CD4-positive, alpha-beta T cell (primary cell): ENCODE measurements around the gene ZG16B. TPM values are rescaled to one million over a fixed set of nuclear protein-coding genes. Genes with fewer than 3 reads are reported as not detected.

Experiments
- ATAC-seq: fragments of 200-7000 bp; cut with Tn5 transposase; one replicate; pipeline ENCODE4 v1.10.0; 2022; ENCODE audit warnings: mild to moderate bottlenecking; ENCODE audit not compliant: poor library complexity
- CTCF ChIA-PET: fragments of 350-600 bp; sonication (Branson Sonifier 250); formaldehyde crosslinking; loops from one replicate; lab custom pipeline; 2021; ENCODE audit warnings: antibody characterized with exemption, inconsistent platforms; lab: Charles Lee
- POLR2A ChIA-PET: fragments of 350-600 bp; sonication (Branson Sonifier 250); formaldehyde crosslinking; loops from one replicate; lab custom pipeline; 2021; ENCODE audit warnings: antibody characterized with exemption, inconsistent platforms; lab: Charles Lee
- DNase-seq, 14 experiments: peaks; one replicate each; pipeline ENCODE4 v3.0.0-alpha.2; 2013 to 2020; ENCODE audit warnings: mixed read lengths in 2 of 14
- H3K27ac ChIP-seq, 2 donors: one replicate each; pipeline versions ENCODE4 v1.5.1 to v1.7.0; 2013; ENCODE audit warnings: low read length in 2 of 2, low read depth in 1 of 2, mild to moderate bottlenecking in 1 of 2
- H3K27me3 ChIP-seq, 2 experiments: 1 replicate in 1 of 2; 2 replicates in 1 of 2; pipeline versions ENCODE4 v1.6.1 to v1.7.0; 2013; ENCODE audit warnings: low read length in 2 of 2, control low read depth in 1 of 2, mild to moderate bottlenecking in 1 of 2, moderate library complexity in 1 of 2; ENCODE audit not compliant: insufficient read depth in 2 of 2, control insufficient read depth in 1 of 2
- H3K36me3 ChIP-seq: one replicate; pipeline ENCODE4 v1.6.1; 2013; ENCODE audit warnings: low read length, control low read depth; ENCODE audit not compliant: insufficient read depth
- H3K4me1 ChIP-seq: one replicate; pipeline ENCODE4 v1.6.1; 2013; ENCODE audit warnings: low read length, control low read depth; ENCODE audit not compliant: insufficient read depth
- H3K4me3 ChIP-seq: one replicate; pipeline ENCODE4 v1.5.1; 2013; ENCODE audit warnings: mild to moderate bottlenecking, low read length, moderate library complexity
- H3K9me3 ChIP-seq, 2 experiments: 1 replicate in 1 of 2; 2 replicates in 1 of 2; pipeline versions ENCODE4 v1.6.1 to v1.7.0; 2013; ENCODE audit warnings: low read length in 2 of 2, mild to moderate bottlenecking in 2 of 2, control low read depth in 1 of 2, moderate library complexity in 1 of 2; ENCODE audit not compliant: control insufficient read depth in 1 of 2, insufficient read depth in 1 of 2
- H3K27ac Mint-ChIP-seq: one replicate; pipeline ENCODE4 v1.8.0; 2020; ENCODE audit warnings: mixed read lengths
- H3K27me3 Mint-ChIP-seq: one replicate; pipeline ENCODE4 v1.8.0; 2021; ENCODE audit warnings: mixed read lengths
- H3K36me3 Mint-ChIP-seq: one replicate; pipeline ENCODE4 v1.8.0; 2021; ENCODE audit warnings: low read depth, mixed read lengths
- H3K4me1 Mint-ChIP-seq: one replicate; pipeline ENCODE4 v1.8.0; 2021; ENCODE audit warnings: low read depth, mixed read lengths
- H3K4me3 Mint-ChIP-seq: one replicate; pipeline ENCODE4 v1.8.0; 2020; ENCODE audit warnings: mild to moderate bottlenecking, mixed read lengths
- H3K9me3 Mint-ChIP-seq: one replicate; pipeline ENCODE4 v1.8.0; 2020; ENCODE audit warnings: mixed read lengths
- intact Hi-C, 2 experiments: fragments of 100-400 bp; cut with DNase I in 1 of 2; cut with micrococcal nuclease in 1 of 2; formaldehyde crosslinking; loops; one replicate each; pipeline versions ENCODE4 v1.15.1 to v1.9.0; 2023 to 2025; cut with DNase I, micrococcal nuclease
- total RNA-seq, 174 experiments: library from RNA in 2 of 174; stranded (reverse) in 2 of 174; gene quantifications; one replicate each; pipeline ENCODE4 v1.2.3 and lab custom pipeline; 2021 to 2026
- TF ChIP-seq, protein P1 (sequence below): fragments of 200-600 bp; IDR thresholded peaks from one replicate; pipeline ENCODE4 v1.8.0; 2022; ENCODE audit warnings: antibody characterized with exemption, mild to moderate bottlenecking

Gene ZG16B
- total RNA-seq, 2 experiments from 2014 or later, result not detected

DNA sequence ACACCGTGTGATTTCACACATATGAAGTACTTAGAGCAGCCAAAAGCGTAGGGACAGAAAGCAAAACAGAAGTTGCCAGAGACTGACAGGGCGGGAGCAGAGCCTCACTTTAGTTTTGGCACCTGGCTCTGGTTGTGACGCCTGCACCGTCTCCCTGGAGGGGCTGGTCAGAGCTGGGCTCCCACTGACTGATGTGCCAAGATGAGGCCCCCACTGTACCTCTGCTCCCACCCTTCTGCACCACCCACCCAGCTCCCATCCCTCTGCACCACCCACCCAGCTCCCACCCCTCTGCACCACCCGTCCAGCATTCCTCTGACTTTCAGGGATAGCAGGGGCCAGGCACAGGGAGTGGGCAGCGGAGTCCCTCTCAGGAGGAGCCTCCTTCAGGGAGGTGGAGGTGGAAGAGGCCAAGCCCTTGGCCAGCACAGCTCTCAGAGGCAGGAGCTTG is 16.3 kb upstream of the ZG16B start:
- Histone ChIP-seq H3K36me3 (no peaks in the 10 kb centered on the region), H3K27me3 (peaks cover 4 to 8% of the 10 kb centered on the region in 2 experiments), H3K9me3 (peaks cover 0 to 6% of the 10 kb centered on the region in 2 experiments), H3K27ac (no peak overlapping the region), H3K4me1 (no peaks in the 10 kb centered on the region), H3K4me3 (no peak overlapping the region)
- TF ChIP-seq, protein P1, sequence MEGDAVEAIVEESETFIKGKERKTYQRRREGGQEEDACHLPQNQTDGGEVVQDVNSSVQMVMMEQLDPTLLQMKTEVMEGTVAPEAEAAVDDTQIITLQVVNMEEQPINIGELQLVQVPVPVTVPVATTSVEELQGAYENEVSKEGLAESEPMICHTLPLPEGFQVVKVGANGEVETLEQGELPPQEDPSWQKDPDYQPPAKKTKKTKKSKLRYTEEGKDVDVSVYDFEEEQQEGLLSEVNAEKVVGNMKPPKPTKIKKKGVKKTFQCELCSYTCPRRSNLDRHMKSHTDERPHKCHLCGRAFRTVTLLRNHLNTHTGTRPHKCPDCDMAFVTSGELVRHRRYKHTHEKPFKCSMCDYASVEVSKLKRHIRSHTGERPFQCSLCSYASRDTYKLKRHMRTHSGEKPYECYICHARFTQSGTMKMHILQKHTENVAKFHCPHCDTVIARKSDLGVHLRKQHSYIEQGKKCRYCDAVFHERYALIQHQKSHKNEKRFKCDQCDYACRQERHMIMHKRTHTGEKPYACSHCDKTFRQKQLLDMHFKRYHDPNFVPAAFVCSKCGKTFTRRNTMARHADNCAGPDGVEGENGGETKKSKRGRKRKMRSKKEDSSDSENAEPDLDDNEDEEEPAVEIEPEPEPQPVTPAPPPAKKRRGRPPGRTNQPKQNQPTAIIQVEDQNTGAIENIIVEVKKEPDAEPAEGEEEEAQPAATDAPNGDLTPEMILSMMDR, result no peak
- intact Hi-C loops, result no loop called here
- Mint-ChIP-seq H3K27me3 (peaks cover 20% of the 10 kb centered on the region), H3K4me3 (no peak overlapping the region), H3K36me3 (no peaks in the 10 kb centered on the region), H3K9me3 (no peaks in the 10 kb centered on the region), H3K4me1 (no peaks in the 10 kb centered on the region), H3K27ac (no peak overlapping the region)
- ATAC-seq (no peak), DNase-seq (no peak)
- ChIA-PET POLR2A (no interaction called here), CTCF (no interaction called here)

- H3K4me3 Mint-ChIP-seq, result no peak overlapping the region
- DNase-seq (no peak), ATAC-seq (no peak)
- Histone ChIP-seq H3K4me1 (no peaks in the 10 kb centered on the region), H3K36me3 (no peaks in the 10 kb centered on the region), H3K4me3 (no peak overlapping the region), H3K27ac (no peak overlapping the region), H3K9me3 (peaks cover 0 to 6% of the 10 kb centered on the region in 2 experiments), H3K27me3 (peaks cover 4 to 8% of the 10 kb centered on the region in 2 experiments)
- no peaks in the 10 kb centered on the region for H3K36me3 Mint-ChIP-seq
- no peaks in the 10 kb centered on the region for H3K4me1 Mint-ChIP-seq
- peaks cover 11% of the 10 kb centered on the region for H3K27me3 Mint-ChIP-seq
- TF ChIP-seq, protein P1, result no peak
- H3K9me3 Mint-ChIP-seq, result no peaks in the 10 kb centered on the region
- H3K27ac Mint-ChIP-seq, result no peak overlapping the region
- ChIA-PET POLR2A (no interaction called here), CTCF (no interaction called here)
- intact Hi-C loops, result no loop called here
Measured at GRCh38 chr16:2814551-2815298, 15.4 kb upstream of the ZG16B start.

- no peak for DNase-seq
- no peak overlapping the region for H3K27ac Mint-ChIP-seq
- peaks cover 7% of the 10 kb centered on the region for H3K27me3 Mint-ChIP-seq
- H3K36me3 Mint-ChIP-seq, result no peaks in the 10 kb centered on the region
- TF ChIP-seq, protein P1, result no peak
- Histone ChIP-seq H3K27ac (no peak overlapping the region), H3K27me3 (peaks cover 4 to 6% of the 10 kb centered on the region in 2 experiments), H3K4me1 (no peaks in the 10 kb centered on the region), H3K9me3 (peaks cover 0 to 6% of the 10 kb centered on the region in 2 experiments), H3K4me3 (no peak overlapping the region), H3K36me3 (no peaks in the 10 kb centered on the region)
- ChIA-PET POLR2A (no interaction called here), CTCF (no interaction called here)
- H3K4me3 Mint-ChIP-seq, result no peak overlapping the region
- no peaks in the 10 kb centered on the region for H3K4me1 Mint-ChIP-seq
- intact Hi-C loops, result no loop called here
- ATAC-seq, result no peak
- no peaks in the 10 kb centered on the region for H3K9me3 Mint-ChIP-seq
Measured at GRCh38 chr16:2815299-2815771, 14.8 kb upstream of the ZG16B start.
